Right lobe of liver (tissue), 6 donors: ENCODE data around the gene KCNJ2. TPM values are rescaled to one million over a fixed set of nuclear protein-coding genes. Genes with fewer than 3 reads are reported as not detected.

ENCODE experiments used
- ATAC-seq, 4 donors: fragments of 200-7000 bp; cut with Tn5 transposase; one replicate each; pipeline ENCODE4 v1.9.1; 2020; ENCODE audit warnings: mild to moderate bottlenecking in 4 of 4, moderate library complexity in 4 of 4
- DNase-seq, 3 donors: peaks; one replicate each; pipeline ENCODE4 v3.0.0-alpha.2; 2020
- H3K27ac ChIP-seq, 3 donors: fragments of 200-600 bp; one replicate each; pipeline ENCODE4 v1.8.0; 2022
- H3K27me3 ChIP-seq, 2 donors: fragments of 200-600 bp; one replicate each; pipeline ENCODE4 v1.8.0; 2022
- H3K36me3 ChIP-seq, 4 donors: fragments of 200-600 bp; sonication (generic) in 1 of 4; one replicate each; pipeline versions ENCODE4 v1.5.1 to v1.8.0; 2017 to 2022; ENCODE audit warnings: control low read depth in 1 of 4
- H3K4me1 ChIP-seq, 4 donors: fragments of 200-600 bp; sonication (generic) in 1 of 4; one replicate each; pipeline versions ENCODE4 v1.5.1 to v1.8.0; 2017 to 2022; ENCODE audit warnings: control low read depth in 1 of 4
- H3K4me3 ChIP-seq, 3 donors: fragments of 200-600 bp; one replicate each; pipeline ENCODE4 v1.8.0; 2022
- H3K9me3 ChIP-seq, 4 donors: fragments of 200-600 bp; sonication (generic) in 1 of 4; one replicate each; pipeline versions ENCODE4 v1.5.1 to v1.8.0; 2017 to 2022; ENCODE audit warnings: control low read depth in 1 of 4
- POLR2A ChIP-seq: fragments of 450-650 bp; IDR thresholded peaks from one replicate; pipeline ENCODE4 v1.6.1; 2017; ENCODE audit warnings: antibody characterized with exemption, mild to moderate bottlenecking
- WGBS: methylation state at CpG from one replicate; pipeline ENCODE4 v1.1.6; 2018; ENCODE audit warnings: low coverage, low lambda C conversion rate; ENCODE audit not compliant: insufficient coverage; ENCODE audit errors: missing lambda C conversion rate; 5-methylcytosine and 5-hydroxymethylcytosine counted together
- intact Hi-C, 2 donors: fragments of 100-400 bp; cut with DNase I; formaldehyde crosslinking; loops; one replicate each; pipeline versions ENCODE4 v1.11.2 to v1.14.1; 2022
- total RNA-seq, 6 experiments: library from RNA; depleted of rRNA in 2 of 6; stranded (reverse); fragments of >200 nt in 2 of 6; fragmentation: NEBNext Ultra II Directional in 3 of 6; extraction: Animal tissue kit (Norgen Biotek cat#: 25700) in 3 of 6; gene quantifications; one replicate each; pipeline versions ENCODE4 v1.1.0 to v1.2.4, GENCODE V29; 2016 to 2023
- TF ChIP-seq, protein P1 (sequence below), 4 donors: fragments of 200-600 bp in 3 of 4; fragments of 450-650 bp in 1 of 4; IDR thresholded peaks; one replicate each; pipeline versions ENCODE4 v1.5.1 to v1.8.0; 2016 to 2022; ENCODE audit warnings: antibody characterized with exemption in 4 of 4, mild to moderate bottlenecking in 2 of 4
- donor health status: DM: no; HTN: yes; CAD: no.
- donor health status: DM: no; HTN: no; CAD: no.
- donor health status: DM: no; HTN: no; CAD: no.
- donor health status: DM: no; HTN: yes; CAD: no.
- donor health status: DM: no; HTN: yes; CAD: no.

Gene KCNJ2
- total RNA-seq, 6 experiments from 2014 or later: 0.62 to 2.5 (median 1.0) TPM

- DNase-seq (no peak), ATAC-seq (no peak)
- H3K4me1 ChIP-seq: no peaks in the 10 kb centered on the region
- H3K27ac ChIP-seq: no peak overlapping the region
- H3K27me3 ChIP-seq: no peaks in the 10 kb centered on the region
- H3K36me3 ChIP-seq: no peaks in the 10 kb centered on the region
- intact Hi-C loops: no loop called here
- 44% methylated on average over 4 of the region's 4 CpGs for WGBS
- no peak overlapping the region for H3K4me3 ChIP-seq
- TF ChIP-seq, protein P1, sequence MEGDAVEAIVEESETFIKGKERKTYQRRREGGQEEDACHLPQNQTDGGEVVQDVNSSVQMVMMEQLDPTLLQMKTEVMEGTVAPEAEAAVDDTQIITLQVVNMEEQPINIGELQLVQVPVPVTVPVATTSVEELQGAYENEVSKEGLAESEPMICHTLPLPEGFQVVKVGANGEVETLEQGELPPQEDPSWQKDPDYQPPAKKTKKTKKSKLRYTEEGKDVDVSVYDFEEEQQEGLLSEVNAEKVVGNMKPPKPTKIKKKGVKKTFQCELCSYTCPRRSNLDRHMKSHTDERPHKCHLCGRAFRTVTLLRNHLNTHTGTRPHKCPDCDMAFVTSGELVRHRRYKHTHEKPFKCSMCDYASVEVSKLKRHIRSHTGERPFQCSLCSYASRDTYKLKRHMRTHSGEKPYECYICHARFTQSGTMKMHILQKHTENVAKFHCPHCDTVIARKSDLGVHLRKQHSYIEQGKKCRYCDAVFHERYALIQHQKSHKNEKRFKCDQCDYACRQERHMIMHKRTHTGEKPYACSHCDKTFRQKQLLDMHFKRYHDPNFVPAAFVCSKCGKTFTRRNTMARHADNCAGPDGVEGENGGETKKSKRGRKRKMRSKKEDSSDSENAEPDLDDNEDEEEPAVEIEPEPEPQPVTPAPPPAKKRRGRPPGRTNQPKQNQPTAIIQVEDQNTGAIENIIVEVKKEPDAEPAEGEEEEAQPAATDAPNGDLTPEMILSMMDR (IDR thresholded peaks at IDR 0.05): no peak
- TF ChIP-seq POLR2A: no peak
- H3K9me3 ChIP-seq: no peaks in the 10 kb centered on the region
Observed at GRCh38 chr17:70225276-70225675, 55.9 kb downstream of the KCNJ2 start.

Other genes starting within 250 kb of the KCNJ2 start
- gene KCNJ16, start 94.3 kb upstream of the KCNJ2 start, total RNA-seq: 1 to 10 TPM in 2 of 6 experiments, under 1 TPM in 4; 0.07 to 2.1 (median 0.85) TPM